ENCODE data around the gene CFDP1. TPM values are rescaled to one million over a fixed set of nuclear protein-coding genes. Genes with fewer than 3 reads are reported as not detected.
A peak's percentile ranks its signal among the peaks of the same experiment; 100 is the strongest.

Gene CFDP1
- total RNA-seq, 2 experiments from 2014 or later: 44.0 to 48.2 TPM

DNA sequence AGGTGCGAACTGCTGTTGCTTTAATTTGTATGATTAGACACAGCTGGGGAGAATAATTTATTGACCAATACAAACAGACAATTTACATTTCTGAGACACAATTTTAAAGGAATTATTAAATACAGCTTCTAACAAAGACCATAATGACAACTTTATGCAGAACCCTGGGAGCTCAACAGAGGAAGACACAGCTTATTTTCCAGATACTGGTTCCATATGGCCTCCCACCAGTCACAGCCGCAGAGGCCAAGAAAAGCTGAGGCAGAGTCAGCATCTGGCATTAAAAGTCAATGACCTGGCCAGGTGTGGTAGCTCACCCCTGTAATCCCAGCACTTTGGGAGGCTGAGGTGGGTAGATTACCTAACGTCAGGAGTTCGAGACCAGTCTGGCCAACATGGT, 115.8 kb downstream of the CFDP1 start:
- Mint-ChIP-seq H3K27ac (no peak overlapping the region), H3K4me1 (peaks cover 31% of the 10 kb centered on the region), H3K9me3 (ENCODE audit: low read depth) (no peaks in the 10 kb centered on the region), H3K36me3 (ENCODE audit: low read depth) (peaks cover 19% of the 10 kb centered on the region), H3K4me3 (no peak overlapping the region), H3K27me3 (peaks cover 2% of the 10 kb centered on the region)
- DNase-seq (no peak), ATAC-seq (no peak)
- POLR2A ChIA-PET: no interaction called here
- CTCF ChIA-PET: interaction anchor here (0.7 to 1.0 kb wide), 2 partner anchors 9 to 11 kb away, joined by 3 read pairs; no protein-coding TSS in a partner anchor
- intact Hi-C loops (cut with DNase I, micrococcal nuclease): no loop called here

DNA sequence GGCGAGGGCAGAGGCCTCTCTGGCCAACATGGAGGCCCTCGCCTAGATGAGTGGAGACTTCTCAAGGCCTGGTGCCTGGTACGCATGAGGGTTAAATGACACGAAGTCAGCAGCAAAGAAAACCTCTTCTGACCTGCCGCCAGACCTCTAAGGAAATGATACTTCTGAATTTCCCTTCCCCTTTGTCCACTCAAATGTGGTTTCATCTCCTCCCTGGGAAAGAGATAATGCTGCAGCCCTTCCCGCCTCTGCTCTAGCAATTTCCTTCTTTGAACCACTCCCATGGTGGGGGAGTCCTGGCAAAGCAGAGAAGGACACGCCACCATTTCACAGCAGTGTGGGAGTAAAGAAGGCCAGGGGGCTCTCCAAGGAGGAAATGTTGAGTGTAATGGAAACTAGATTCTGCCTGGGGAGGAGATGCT, 116.2 kb downstream of the CFDP1 start:
- no peak for ATAC-seq
- no peak for DNase-seq
- Mint-ChIP-seq H3K9me3 (ENCODE audit: low read depth) (no peaks in the 10 kb centered on the region), H3K4me1 (peaks cover 31% of the 10 kb centered on the region), H3K4me3 (no peak overlapping the region), H3K27me3 (peaks cover 2% of the 10 kb centered on the region), H3K27ac (no peak overlapping the region), H3K36me3 (ENCODE audit: low read depth) (peaks cover 19% of the 10 kb centered on the region)
- intact Hi-C loops (cut with DNase I, micrococcal nuclease): no loop called here
- CTCF ChIA-PET: interaction anchor here (0.7 to 1.0 kb wide), 2 partner anchors 9 to 11 kb away, joined by 3 read pairs; no protein-coding TSS in a partner anchor
- POLR2A ChIA-PET: no interaction called here

DNA sequence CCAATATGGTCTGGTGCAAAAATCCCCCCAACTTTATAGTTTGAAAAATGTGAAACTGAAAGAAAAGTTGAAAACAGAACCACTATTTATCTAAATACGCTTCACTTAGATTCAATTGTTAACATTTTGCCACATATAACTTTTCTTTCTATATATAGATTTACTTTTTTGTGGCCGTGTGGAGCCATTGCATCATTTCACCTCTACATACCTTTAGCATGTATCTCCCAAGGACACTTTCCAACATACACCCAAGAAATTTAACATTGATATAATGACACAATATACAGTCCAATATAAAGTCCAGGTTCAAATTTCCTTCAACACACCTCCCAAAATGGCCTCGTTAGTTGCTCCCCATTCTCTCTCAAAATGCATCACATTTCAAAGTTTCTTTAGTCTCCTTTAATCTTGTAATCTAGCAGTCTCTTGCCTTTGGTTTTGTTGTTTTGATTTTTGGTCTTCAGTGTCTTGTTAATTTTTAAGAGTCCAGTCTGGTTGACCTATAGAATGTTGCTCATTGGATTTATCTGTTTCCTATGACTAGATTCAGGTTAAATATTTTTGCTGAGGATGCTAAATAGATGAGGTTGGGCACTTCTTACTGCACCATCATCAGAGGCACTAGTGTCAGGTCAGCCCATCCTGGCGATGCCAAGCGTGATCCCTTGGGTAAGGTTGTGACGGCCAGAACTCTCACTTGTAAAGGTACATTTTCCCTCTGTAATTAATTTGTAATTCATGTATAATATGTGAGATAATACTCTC, 117.6 kb downstream of the CFDP1 start:
- Mint-ChIP-seq H3K36me3 (ENCODE audit: low read depth) (peaks cover 16% of the 10 kb centered on the region), H3K9me3 (ENCODE audit: low read depth) (no peaks in the 10 kb centered on the region), H3K4me1 (peaks cover 22% of the 10 kb centered on the region), H3K27ac (no peak overlapping the region), H3K27me3 (peaks cover 2% of the 10 kb centered on the region), H3K4me3 (no peak overlapping the region)
- intact Hi-C loops (cut with DNase I, micrococcal nuclease): no loop called here
- ChIA-PET CTCF (no interaction called here), POLR2A (no interaction called here)
- no peak for ATAC-seq
- no peak for DNase-seq

DNA sequence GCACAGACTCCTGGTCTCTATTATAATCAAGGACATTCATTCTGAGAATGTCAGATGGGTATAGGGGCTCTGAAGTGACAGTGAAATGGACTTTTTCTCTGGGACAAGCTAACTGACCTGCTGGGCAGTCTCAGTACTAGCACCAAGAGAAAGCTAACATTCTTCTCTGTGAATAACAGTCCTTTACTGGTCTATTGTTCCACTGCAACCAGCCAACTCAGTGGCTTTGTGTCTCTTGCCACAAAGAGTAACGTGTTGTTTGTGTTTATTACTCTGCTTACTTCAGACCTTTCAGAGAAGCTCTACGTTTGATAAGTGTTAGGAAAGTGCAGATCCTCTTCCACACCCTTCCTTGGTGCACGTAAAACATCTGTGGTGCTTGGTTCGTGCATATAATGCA, 120.4 kb downstream of the CFDP1 start:
- H3K4me1 Mint-ChIP-seq: peaks cover 4% of the 10 kb centered on the region
- H3K27ac Mint-ChIP-seq: no peak overlapping the region
- POLR2A ChIA-PET: no interaction called here
- ATAC-seq (no peak), DNase-seq (no peak)
- no peak overlapping the region for H3K4me3 Mint-ChIP-seq
- no peaks in the 10 kb centered on the region for H3K27me3 Mint-ChIP-seq
- CTCF ChIA-PET: interaction anchor here (0.6 to 1.2 kb wide), 4 partner anchors 30 to 79 kb away, joined by 3 to 5 read pairs (median 4); no protein-coding TSS in a partner anchor
- peaks cover 22% of the 10 kb centered on the region for H3K36me3 Mint-ChIP-seq (ENCODE audit: low read depth)
- intact Hi-C loops (cut with DNase I, micrococcal nuclease): no loop called here
- no peaks in the 10 kb centered on the region for H3K9me3 Mint-ChIP-seq (ENCODE audit: low read depth)

DNA sequence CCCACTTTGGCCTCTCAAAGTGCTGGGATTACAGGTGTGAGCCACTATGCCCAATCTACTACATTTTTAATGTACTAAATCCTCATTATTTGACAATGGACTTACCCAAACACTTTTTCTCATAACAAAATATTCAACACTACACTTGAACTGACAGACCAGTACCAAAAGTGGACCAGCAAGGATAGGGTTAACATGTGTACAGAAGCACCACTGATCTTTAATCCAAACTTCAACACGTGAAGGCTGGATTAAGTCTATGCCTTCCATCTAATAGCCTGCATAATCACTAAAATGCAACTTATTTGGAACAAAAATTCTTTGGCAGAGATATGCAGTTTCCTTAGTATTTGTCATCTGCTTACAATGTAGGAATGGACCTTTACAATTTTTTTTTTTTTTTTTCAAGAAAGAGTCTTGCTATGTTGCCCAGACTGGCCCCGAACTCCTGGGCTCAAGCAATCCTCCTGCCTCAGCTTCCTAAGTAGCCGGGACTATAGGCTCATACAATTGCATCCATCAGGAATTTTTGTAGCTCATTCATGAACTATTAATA, 121.8 kb downstream of the CFDP1 start:
- ATAC-seq: no peak
- CTCF ChIA-PET: interaction anchor here (1.8 kb wide), 1 partner anchor 112 kb away, joined by 4 read pairs; no protein-coding TSS in a partner anchor
- POLR2A ChIA-PET: no interaction called here

DNA sequence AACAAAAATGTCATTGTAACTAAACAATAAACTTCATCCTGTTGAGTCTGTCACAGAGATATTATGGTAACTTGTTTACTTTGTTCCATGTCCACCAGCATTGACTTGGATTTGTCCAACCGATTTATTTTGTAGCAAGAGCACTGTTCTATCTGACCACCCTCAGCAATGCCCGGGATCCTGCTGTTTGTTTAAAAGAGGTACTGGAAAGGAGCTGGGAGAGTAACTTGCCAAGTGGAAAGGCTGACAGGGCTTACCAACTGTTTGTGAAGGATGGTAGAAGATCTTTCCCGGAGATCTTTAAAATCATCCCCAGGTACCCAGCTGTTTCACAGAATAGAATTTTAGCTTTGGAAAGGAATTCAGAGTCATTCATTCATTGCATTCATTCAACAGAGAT, 122.8 kb downstream of the CFDP1 start:
- Mint-ChIP-seq H3K27ac (no peak overlapping the region), H3K4me1 (peaks cover 15% of the 10 kb centered on the region), H3K4me3 (no peak overlapping the region), H3K36me3 (ENCODE audit: low read depth) (peaks cover 18% of the 10 kb centered on the region), H3K9me3 (ENCODE audit: low read depth) (no peaks in the 10 kb centered on the region), H3K27me3 (no peaks in the 10 kb centered on the region)
- intact Hi-C loops (cut with DNase I, micrococcal nuclease): no loop called here
- ATAC-seq (no peak), DNase-seq (no peak)
- ChIA-PET CTCF (interaction anchor here (0.6 to 1.8 kb wide), 2 partner anchors 65 to 111 kb away, joined by 3 to 4 read pairs; no protein-coding TSS in a partner anchor), POLR2A (interaction anchor here (0.5 kb wide), 1 partner anchor 50 kb away, joined by 5 read pairs; no protein-coding TSS in a partner anchor)

More for the DNA sequence above, 121.8 kb downstream of the CFDP1 start:
- Mint-ChIP-seq H3K27ac (no peak overlapping the region), H3K4me3 (no peak overlapping the region), H3K36me3 (ENCODE audit: low read depth) (peaks cover 22% of the 10 kb centered on the region), H3K4me1 (peaks cover 5% of the 10 kb centered on the region), H3K27me3 (no peaks in the 10 kb centered on the region), H3K9me3 (ENCODE audit: low read depth) (no peaks in the 10 kb centered on the region)
- DNase-seq: no peak
- intact Hi-C loops (cut with DNase I, micrococcal nuclease): no loop called here

DNA sequence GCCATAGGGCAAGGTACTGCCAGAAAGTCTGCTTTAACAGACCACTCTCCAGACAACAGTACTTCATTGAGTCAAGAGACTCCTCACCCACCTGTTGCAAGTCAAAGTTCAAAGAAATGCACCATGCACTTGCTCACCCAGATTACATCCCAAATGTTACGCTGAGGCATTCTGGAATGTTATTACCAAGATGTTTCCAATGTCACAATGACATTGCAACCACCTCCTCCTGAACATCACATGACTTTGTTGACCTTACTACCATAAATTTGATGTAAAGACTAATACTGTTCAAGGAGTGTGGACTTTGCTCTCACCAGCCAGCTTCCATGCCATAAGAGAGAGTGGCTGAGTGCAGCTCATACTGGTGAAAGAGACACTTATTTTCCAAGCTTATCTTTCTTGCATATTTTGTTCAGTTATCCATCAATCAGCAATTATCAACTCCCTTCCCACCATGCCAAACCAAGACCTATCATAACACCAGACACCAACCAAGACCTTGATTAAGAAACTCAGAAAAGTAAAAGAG, 123.3 kb downstream of the CFDP1 start:
- H3K4me3 Mint-ChIP-seq: no peak overlapping the region
- ATAC-seq (no peak), DNase-seq (no peak)
- POLR2A ChIA-PET: interaction anchor here (0.5 kb wide), 1 partner anchor 50 kb away, joined by 5 read pairs; no protein-coding TSS in a partner anchor
- intact Hi-C loops (cut with DNase I, micrococcal nuclease): loop anchor here in 1 of 2 experiments (5.0 kb wide), 1 partner anchor 67 kb away; no protein-coding TSS in a partner anchor
- H3K4me1 Mint-ChIP-seq: peaks cover 20% of the 10 kb centered on the region
- no peaks in the 10 kb centered on the region for H3K27me3 Mint-ChIP-seq
- CTCF ChIA-PET: no interaction called here
- peaks cover 22% of the 10 kb centered on the region for H3K36me3 Mint-ChIP-seq (ENCODE audit: low read depth)
- H3K9me3 Mint-ChIP-seq (ENCODE audit: low read depth): no peaks in the 10 kb centered on the region
- no peak overlapping the region for H3K27ac Mint-ChIP-seq

DNA sequence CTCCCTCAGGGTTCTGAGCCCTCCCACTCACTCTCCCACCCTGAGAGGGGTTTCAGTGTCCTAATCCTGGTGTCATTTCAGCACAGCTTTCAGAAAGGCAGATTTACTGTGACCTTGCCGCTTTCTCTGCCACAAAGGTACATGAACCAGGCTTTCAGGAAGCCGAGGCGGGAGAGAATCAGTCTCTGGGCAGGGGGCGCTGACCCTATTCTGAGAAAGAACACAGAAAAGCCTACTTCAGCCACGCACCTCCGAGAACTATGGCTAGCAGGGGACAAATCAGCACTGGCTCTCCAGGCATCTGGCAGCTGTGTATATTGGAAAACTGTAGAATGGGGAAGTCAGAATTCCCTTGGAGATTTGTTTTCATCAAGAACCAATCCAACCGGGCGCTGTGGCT, 124.1 kb downstream of the CFDP1 start:
- CTCF ChIA-PET: no interaction called here
- no peaks in the 10 kb centered on the region for H3K27me3 Mint-ChIP-seq
- intact Hi-C loops (cut with DNase I, micrococcal nuclease): loop anchor here in 1 of 2 experiments (5.0 kb wide), 1 partner anchor 68 kb away; no protein-coding TSS in a partner anchor
- H3K9me3 Mint-ChIP-seq (ENCODE audit: low read depth): no peaks in the 10 kb centered on the region
- no peak overlapping the region for H3K27ac Mint-ChIP-seq
- ATAC-seq (no peak), DNase-seq (no peak)
- no peak overlapping the region for H3K4me3 Mint-ChIP-seq
- peaks cover 28% of the 10 kb centered on the region for H3K4me1 Mint-ChIP-seq
- POLR2A ChIA-PET: no interaction called here
- H3K36me3 Mint-ChIP-seq (ENCODE audit: low read depth): peaks cover 28% of the 10 kb centered on the region

DNA sequence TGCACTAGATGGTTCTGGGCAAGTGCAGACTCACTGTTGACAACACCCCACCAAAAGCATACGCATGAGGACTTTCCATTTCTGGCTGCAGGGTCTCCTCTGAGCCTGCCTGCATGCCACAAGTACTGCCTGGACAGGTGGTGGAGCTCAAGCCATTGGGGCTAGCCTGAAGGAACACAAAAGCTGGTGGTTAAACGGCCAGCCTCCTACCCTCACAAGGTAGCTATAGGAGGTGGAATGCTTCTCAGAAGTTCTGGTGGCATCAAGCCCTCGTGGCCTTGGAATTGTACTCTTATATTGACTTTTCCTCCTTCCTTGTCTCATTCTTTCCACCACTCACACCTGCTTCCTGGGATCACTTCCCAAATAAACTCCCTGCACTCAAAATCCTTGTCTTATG, 125.3 kb downstream of the CFDP1 start:
- Mint-ChIP-seq H3K4me1 (peaks cover 29% of the 10 kb centered on the region), H3K4me3 (no peak overlapping the region), H3K9me3 (ENCODE audit: low read depth) (no peaks in the 10 kb centered on the region), H3K27me3 (no peaks in the 10 kb centered on the region), H3K36me3 (ENCODE audit: low read depth) (peaks cover 29% of the 10 kb centered on the region), H3K27ac (no peak overlapping the region)
- ChIA-PET CTCF (no interaction called here), POLR2A (no interaction called here)
- intact Hi-C loops (cut with DNase I, micrococcal nuclease): loop anchor here in 1 of 2 experiments (5.0 kb wide), 1 partner anchor 69 kb away; no protein-coding TSS in a partner anchor
- no peak for ATAC-seq
- no peak for DNase-seq

DNA sequence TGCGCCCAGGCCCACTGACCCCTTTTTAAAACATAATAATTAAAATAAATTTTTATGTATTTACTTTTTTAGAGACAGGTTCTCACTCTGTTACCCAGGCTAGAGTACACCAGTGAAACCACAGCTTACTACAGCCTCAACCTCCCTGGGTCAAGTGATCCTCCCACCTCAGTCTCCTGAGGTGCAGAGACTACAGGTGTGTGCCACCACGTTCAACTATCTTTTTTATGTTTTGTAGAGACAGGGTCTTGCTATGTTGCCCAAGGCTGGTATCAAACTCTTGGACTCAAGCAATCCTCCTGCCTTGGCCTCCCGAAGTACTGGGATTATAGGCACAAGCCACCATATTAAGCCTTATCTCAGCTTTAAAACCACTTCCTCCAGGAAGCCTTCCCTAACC, 125.8 kb downstream of the CFDP1 start:
- ATAC-seq (no peak), DNase-seq (no peak)
- no peaks in the 10 kb centered on the region for H3K27me3 Mint-ChIP-seq
- POLR2A ChIA-PET: no interaction called here
- no peaks in the 10 kb centered on the region for H3K9me3 Mint-ChIP-seq (ENCODE audit: low read depth)
- intact Hi-C loops (cut with DNase I, micrococcal nuclease): loop anchor here in 1 of 2 experiments (5.0 kb wide), 1 partner anchor 70 kb away; no protein-coding TSS in a partner anchor
- H3K4me3 Mint-ChIP-seq: no peak overlapping the region
- CTCF ChIA-PET: no interaction called here
- H3K4me1 Mint-ChIP-seq: peaks cover 29% of the 10 kb centered on the region
- peaks cover 28% of the 10 kb centered on the region for H3K36me3 Mint-ChIP-seq (ENCODE audit: low read depth)
- no peak overlapping the region for H3K27ac Mint-ChIP-seq

DNA sequence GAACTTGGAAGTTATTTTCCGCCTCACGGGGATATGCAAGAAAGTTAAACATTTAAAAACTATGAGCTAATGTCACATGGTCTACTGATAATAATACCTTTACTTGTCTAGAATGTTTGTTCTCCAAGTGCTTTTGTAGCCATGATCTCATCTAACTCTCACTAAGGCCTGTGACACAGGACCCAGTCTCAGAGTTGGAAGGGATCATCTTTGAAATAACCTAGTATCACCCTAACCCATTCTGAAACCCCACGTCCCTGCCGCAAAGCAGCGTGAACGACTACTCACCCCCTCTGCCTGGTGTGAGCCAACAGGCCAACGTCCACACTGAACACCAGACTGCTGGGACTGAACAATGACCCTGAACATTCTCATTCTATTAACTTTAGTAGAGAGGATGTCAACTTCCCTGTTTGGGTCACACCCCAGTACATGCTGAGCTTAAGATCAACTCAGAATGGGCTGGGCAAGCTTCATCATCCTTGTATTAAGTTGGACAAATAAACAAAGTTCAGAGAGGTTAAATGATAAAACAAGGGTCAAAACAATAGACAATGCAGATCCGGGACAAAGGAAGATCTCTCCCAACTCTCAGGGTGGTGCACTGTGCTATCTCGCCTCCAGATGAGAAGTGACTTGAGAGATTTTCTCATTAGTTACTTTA, 127.1 kb downstream of the CFDP1 start:
- H3K27me3 Mint-ChIP-seq: no peaks in the 10 kb centered on the region
- no peak overlapping the region for H3K4me3 Mint-ChIP-seq
- peak overlapping the region; percentile 84 for H3K27ac Mint-ChIP-seq
- intact Hi-C loops (cut with DNase I, micrococcal nuclease): loop anchor here in 1 of 2 experiments (5.0 kb wide), 1 partner anchor 71 kb away; no protein-coding TSS in a partner anchor
- peaks cover 35% of the 10 kb centered on the region for H3K36me3 Mint-ChIP-seq (ENCODE audit: low read depth)
- no peak for DNase-seq
- H3K4me1 Mint-ChIP-seq: peaks cover 29% of the 10 kb centered on the region
- ChIA-PET POLR2A (no interaction called here), CTCF (interaction anchor here (0.5 to 2.7 kb wide), 7 partner anchors 10 to 456 kb away, joined by 3 to 10 read pairs (median 3); no protein-coding TSS in a partner anchor)
- no peaks in the 10 kb centered on the region for H3K9me3 Mint-ChIP-seq (ENCODE audit: low read depth)
- ATAC-seq: no peak

All from activated CD4-positive, alpha-beta T cell treated with anti-CD3 and anti-CD28 coated beads for 36 hours (primary cell).